T-cell (primary cell): Measurements from ENCODE around the gene RALY. TPM values are rescaled to one million over a fixed set of nuclear protein-coding genes. Genes with fewer than 3 reads are reported as not detected.
A peak's percentile ranks its signal among the peaks of the same experiment; 100 is the strongest.
"Not testable (repeated sequence)": the region's sequence is repeated elsewhere in the genome, so short reads cannot be mapped to it uniquely, and the experiment has no call there.

Source experiments
- ATAC-seq, 4 experiments: fragments of 200-7000 bp in 3 of 4; fragments of 150-1000 bp in 1 of 4; cut with Tn5 transposase; replicated peaks in 1 of 4; 1 replicate in 3 of 4; 2 replicates in 1 of 4; pipeline ENCODE4 v1.10.0; 2021; ENCODE audit warnings: moderate library complexity in 3 of 4, mild to moderate bottlenecking in 2 of 4, moderate number of reproducible peaks in 1 of 4
- CTCF ChIA-PET, 2 donors: fragments of 300-600 bp; sonication (Branson Sonifier 250); formaldehyde crosslinking; loops; one replicate each; lab custom pipeline; 2022; ENCODE audit warnings: antibody characterized with exemption in 2 of 2; lab: Charles Lee
- POLR2A ChIA-PET, 2 donors: fragments of 300-600 bp; sonication (Branson Sonifier 250); formaldehyde crosslinking; loops; one replicate each; lab custom pipeline; 2022; ENCODE audit warnings: antibody characterized with exemption in 2 of 2; lab: Charles Lee
- DNase-seq, 35 experiments: peaks; one replicate each; pipeline versions ENCODE4 v3.0.0 to v3.0.0-alpha.2; 2013 to 2023
- H3K27ac ChIP-seq: one replicate; pipeline ENCODE4 v1.5.1; 2013; ENCODE audit warnings: low read length
- H3K27me3 ChIP-seq, 2 experiments: replicated peaks in 1 of 2; 1 replicate in 1 of 2; 2 replicates in 1 of 2; pipeline versions ENCODE4 v1.6.1 to v1.7.0; 2013; ENCODE audit warnings: low read length in 1 of 2, mixed read lengths in 1 of 2; ENCODE audit not compliant: control insufficient read depth in 2 of 2, insufficient read depth in 2 of 2; ENCODE audit errors: extremely low read depth in 1 of 2
- H3K36me3 ChIP-seq, 2 donors: 1 replicate in 1 of 2; 2 replicates in 1 of 2; pipeline versions ENCODE4 v1.6.1 to v1.7.0; 2013; ENCODE audit warnings: low read length in 1 of 2; ENCODE audit not compliant: control insufficient read depth in 2 of 2, insufficient read depth in 1 of 2; ENCODE audit errors: extremely low read depth in 1 of 2
- H3K4me1 ChIP-seq, 2 experiments: 1 replicate in 1 of 2; 2 replicates in 1 of 2; pipeline versions ENCODE4 v1.6.1 to v1.7.0; 2013; ENCODE audit warnings: low read length in 2 of 2, mixed read lengths in 1 of 2; ENCODE audit not compliant: insufficient read depth in 2 of 2, control insufficient read depth in 1 of 2; ENCODE audit errors: extremely low read depth in 1 of 2
- H3K4me3 ChIP-seq, 2 donors: 1 replicate in 1 of 2; 2 replicates in 1 of 2; pipeline versions ENCODE4 v1.5.1 to v1.7.0; 2013; ENCODE audit warnings: mild to moderate bottlenecking in 2 of 2, low read length in 1 of 2, moderate library complexity in 1 of 2; ENCODE audit not compliant: control insufficient read depth in 1 of 2; ENCODE audit errors: extremely low read depth in 1 of 2
- H3K9me3 ChIP-seq: 2 replicates; pipeline ENCODE4 v1.7.0; 2013
- H3K27ac Mint-ChIP-seq, 2 donors: one replicate each; pipeline ENCODE4 v1.8.0; 2020 to 2021; ENCODE audit warnings: mild to moderate bottlenecking in 2 of 2, mixed read lengths in 2 of 2
- H3K27me3 Mint-ChIP-seq, 2 donors: one replicate each; pipeline ENCODE4 v1.8.0; 2021 to 2022; ENCODE audit warnings: mixed read lengths in 2 of 2
- H3K36me3 Mint-ChIP-seq: one replicate; pipeline ENCODE4 v1.8.0; 2021; ENCODE audit warnings: mixed read lengths
- H3K4me1 Mint-ChIP-seq, 3 donors: one replicate each; pipeline ENCODE4 v1.8.0; 2020 to 2022; ENCODE audit warnings: mixed read lengths in 3 of 3, mild to moderate bottlenecking in 1 of 3
- H3K4me3 Mint-ChIP-seq, 3 donors: one replicate each; pipeline ENCODE4 v1.8.0; 2020 to 2022; ENCODE audit warnings: mild to moderate bottlenecking in 3 of 3, mixed read lengths in 3 of 3, moderate library complexity in 3 of 3
- H3K9me3 Mint-ChIP-seq, 3 donors: one replicate each; pipeline ENCODE4 v1.8.0; 2020 to 2022; ENCODE audit warnings: mixed read lengths in 3 of 3
- WGBS: methylation state at CpG from one replicate; pipeline ENCODE4 v1.1.5; 2013; ENCODE audit warnings: missing lambda C conversion rate; ENCODE audit not compliant: insufficient coverage; 5-methylcytosine and 5-hydroxymethylcytosine counted together
- total RNA-seq, 35 experiments: library from RNA in 6 of 35; stranded (reverse) in 6 of 35; fragments of 120-200 nt in 1 of 35; gene quantifications; one replicate each; pipeline versions ENCODE4 v1.2.1 to v1.2.4 and lab custom pipeline; 2013 to 2026

The RALY gene
- total RNA-seq, 5 donors from 2014 or later (not counting 1 experiment from before 2014, with no cell fraction given) = 110 to 126 (median 125) TPM

- Mint-ChIP-seq H3K36me3 (no peaks in the 10 kb centered on the region), H3K27me3 (peaks cover 0 to 6% of the 10 kb centered on the region in 2 donors), H3K4me1 (peaks cover 4 to 12% (median 8%) of the 10 kb centered on the region in 3 donors), H3K9me3 (no peaks in the 10 kb centered on the region), H3K27ac (no peak overlapping the region), H3K4me3 (no peak overlapping the region)
- POLR2A ChIA-PET = no interaction called here
- peaks cover 0 to 9% of the 10 kb centered on the region in 2 experiments for H3K27me3 ChIP-seq
- H3K9me3 ChIP-seq = no peaks in the 10 kb centered on the region
- WGBS = 77% methylated on average over 2 of the region's 10 CpGs
- CTCF ChIA-PET = interaction anchor here in 1 of 2 donors (0.6 to 0.7 kb wide), 2 partner anchors 142 to 254 kb away, joined by 3 to 5 read pairs; no protein-coding TSS in a partner anchor
- no peak overlapping the region for H3K4me3 ChIP-seq
- H3K36me3 ChIP-seq = no peaks in the 10 kb centered on the region
- H3K4me1 ChIP-seq = peaks cover 0 to 6% of the 10 kb centered on the region in 2 experiments
- no peak for DNase-seq
- H3K27ac ChIP-seq = no peak overlapping the region
- no peak for ATAC-seq
These were observed 134.1 kb downstream of the RALY start for GRCh38 chr20:34127792-34128191.

- H3K9me3 Mint-ChIP-seq = no peaks in the 10 kb centered on the region
- Histone ChIP-seq H3K4me1 (peaks cover 0 to 6% of the 10 kb centered on the region in 2 experiments), H3K9me3 (no peaks in the 10 kb centered on the region), H3K4me3 (no peak overlapping the region), H3K27ac (no peak overlapping the region), H3K36me3 (no peaks in the 10 kb centered on the region), H3K27me3 (peaks cover 0 to 4% of the 10 kb centered on the region in 2 experiments)
- no peak overlapping the region for H3K4me3 Mint-ChIP-seq
- no CpG with 5 or more reads among the region's 10 CpGs for WGBS
- H3K27me3 Mint-ChIP-seq = peaks cover 0 to 7% of the 10 kb centered on the region in 2 donors
- H3K4me1 Mint-ChIP-seq = peaks cover 4 to 12% (median 7%) of the 10 kb centered on the region in 3 donors
- no peak overlapping the region for H3K27ac Mint-ChIP-seq
- DNase-seq (peak in 33 of 35 experiments; percentile 12 to 85 (median 34)), ATAC-seq (peak; percentile 85 to 89 (median 86))
- CTCF ChIA-PET = interaction anchor here (0.6 to 1.9 kb wide), 4 partner anchors 8 to 214 kb away, joined by 3 to 16 read pairs (median 3); no protein-coding TSS in a partner anchor
- no peaks in the 10 kb centered on the region for H3K36me3 Mint-ChIP-seq
- POLR2A ChIA-PET = no interaction called here
These were observed 135.9 kb downstream of the RALY start for GRCh38 chr20:34129518-34130162.

GRCh38 chr20:34131491-34131890, 137.8 kb downstream of the RALY start:
- WGBS = 71% methylated on average over 2 of the region's 4 CpGs
- no peak for ATAC-seq
- DNase-seq = no peak
- Histone ChIP-seq H3K9me3 (no peaks in the 10 kb centered on the region), H3K27me3 (peaks cover 0 to 4% of the 10 kb centered on the region in 2 experiments), H3K4me3 (no peak overlapping the region), H3K4me1 (peaks cover 0 to 6% of the 10 kb centered on the region in 2 experiments), H3K36me3 (no peaks in the 10 kb centered on the region), H3K27ac (no peak overlapping the region)
- H3K27ac Mint-ChIP-seq = no peak overlapping the region
- no peaks in the 10 kb centered on the region for H3K9me3 Mint-ChIP-seq
- peaks cover 4 to 12% (median 4%) of the 10 kb centered on the region in 3 donors for H3K4me1 Mint-ChIP-seq
- ChIA-PET CTCF (no interaction called here), POLR2A (no interaction called here)
- no peak overlapping the region for H3K4me3 Mint-ChIP-seq
- peaks cover 1 to 2% of the 10 kb centered on the region in 2 donors for H3K27me3 Mint-ChIP-seq
- no peaks in the 10 kb centered on the region for H3K36me3 Mint-ChIP-seq

- H3K9me3 Mint-ChIP-seq, H3K9me3 ChIP-seq, H3K4me3 Mint-ChIP-seq, H3K27me3 ChIP-seq, H3K36me3 Mint-ChIP-seq, CTCF ChIA-PET, H3K4me1 ChIP-seq, H3K27ac Mint-ChIP-seq, H3K27me3 Mint-ChIP-seq, H3K27ac ChIP-seq, H3K4me3 ChIP-seq, H3K36me3 ChIP-seq, DNase-seq, POLR2A ChIA-PET, ATAC-seq: not testable (repeated sequence)
- WGBS = 97% methylated on average over 6 of the region's 26 CpGs
- H3K4me1 Mint-ChIP-seq = peaks cover 4 to 12% (median 4%) of the 10 kb centered on the region in 3 donors
These were observed 138.8 kb downstream of the RALY start for GRCh38 chr20:34132491-34132890.

DNA sequence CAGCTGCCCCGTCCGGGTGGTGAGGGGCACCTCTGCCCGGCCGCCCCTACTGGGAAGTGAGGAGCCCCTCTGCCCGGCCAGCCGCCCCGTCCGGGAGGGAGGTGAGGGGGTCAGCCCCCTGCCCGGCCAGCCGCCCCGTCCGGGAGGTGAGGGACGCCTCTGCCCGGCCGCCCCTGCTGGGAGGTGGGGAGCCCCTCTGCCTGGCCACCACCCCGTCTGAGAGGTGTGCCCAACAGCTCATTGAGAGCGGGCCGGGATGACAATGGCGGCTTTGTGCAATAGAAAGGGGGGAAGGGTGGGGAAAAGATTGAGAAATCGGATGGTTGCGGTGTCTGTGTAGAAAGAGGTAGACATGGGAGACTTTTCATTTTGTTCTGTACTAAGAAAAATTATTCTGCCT, 139.2 kb downstream of the RALY start:
- H3K27ac Mint-ChIP-seq, H3K4me1 ChIP-seq, CTCF ChIA-PET, H3K36me3 ChIP-seq, H3K27me3 Mint-ChIP-seq, H3K27ac ChIP-seq, ATAC-seq, POLR2A ChIA-PET, H3K36me3 Mint-ChIP-seq, H3K27me3 ChIP-seq, H3K4me3 Mint-ChIP-seq, H3K9me3 ChIP-seq, H3K4me3 ChIP-seq, H3K9me3 Mint-ChIP-seq, DNase-seq: not testable (repeated sequence)
- 95% methylated on average over 14 of the region's 21 CpGs for WGBS
- H3K4me1 Mint-ChIP-seq = peaks cover 4 to 12% (median 4%) of the 10 kb centered on the region in 3 donors

DNA sequence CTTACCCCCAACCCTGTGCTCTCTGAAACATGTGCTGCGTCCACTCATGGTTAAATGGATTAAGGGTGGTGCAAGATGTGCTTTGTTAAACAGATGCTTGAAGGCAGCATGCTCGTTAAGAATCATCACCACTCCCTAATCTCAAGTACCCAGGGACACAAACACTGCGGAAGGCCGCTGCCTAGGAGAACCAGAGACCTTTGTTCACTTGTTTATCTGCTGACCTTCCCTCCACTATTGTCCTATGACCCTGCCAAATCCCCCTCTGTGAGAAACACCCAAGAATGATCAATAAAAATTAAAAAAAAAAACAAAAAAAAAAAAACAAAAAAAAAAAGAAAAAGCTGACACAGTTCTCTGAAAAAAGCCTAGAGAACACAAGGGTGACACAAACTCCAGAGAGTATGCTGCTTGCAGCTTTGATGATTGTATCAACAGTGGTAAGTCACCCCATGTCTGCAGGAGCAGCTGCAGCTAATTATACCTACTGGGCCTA, 139.7 kb downstream of the RALY start:
- H3K36me3 Mint-ChIP-seq, H3K27ac ChIP-seq, H3K4me3 ChIP-seq, H3K36me3 ChIP-seq, H3K27ac Mint-ChIP-seq, H3K4me3 Mint-ChIP-seq, H3K9me3 ChIP-seq, H3K4me1 ChIP-seq, H3K27me3 ChIP-seq, ATAC-seq, H3K27me3 Mint-ChIP-seq, DNase-seq, POLR2A ChIA-PET, H3K9me3 Mint-ChIP-seq: not testable (repeated sequence)
- CTCF ChIA-PET = interaction anchor here in 1 of 2 donors (0.6 kb wide), 2 partner anchors 10 to 290 kb away, joined by 3 read pairs; no protein-coding TSS in a partner anchor
- no CpG with 5 or more reads among the region's 4 CpGs for WGBS
- peaks cover 4 to 12% (median 4%) of the 10 kb centered on the region in 3 donors for H3K4me1 Mint-ChIP-seq
